Central memory CD4-positive, alpha-beta T cell (primary cell): ENCODE results near the gene DCLRE1B.
A peak's percentile ranks its signal among the peaks of the same experiment; 100 is the strongest.

ENCODE experiments used
- DNase-seq: peaks from one replicate; pipeline ENCODE4 v3.0.0; 2022

DCLRE1B gene

DNA sequence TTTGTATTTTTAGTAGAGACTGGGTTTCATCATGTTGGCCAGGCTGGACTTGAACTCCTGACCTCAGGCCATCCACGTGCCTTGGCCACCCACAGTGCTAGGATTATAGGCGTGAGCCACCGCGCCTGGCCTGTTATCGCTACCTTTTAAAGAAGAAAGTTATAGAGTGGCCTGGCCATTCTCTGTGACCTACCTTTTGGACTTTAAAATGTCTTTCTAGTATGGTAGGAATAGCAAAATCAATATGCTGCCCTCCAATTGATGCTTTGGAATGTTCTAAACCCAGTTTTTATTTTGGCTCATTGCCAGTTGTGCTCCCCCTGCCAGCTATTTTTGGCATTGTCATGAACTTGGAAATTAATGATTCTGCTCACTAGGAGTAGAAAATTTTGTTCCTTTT is 43.9 kb downstream of the DCLRE1B start:
- DNase-seq: peak; percentile 22

- DNase-seq: no peak
Observed at GRCh38 chr1:113950908-113951307, 45.8 kb downstream of the DCLRE1B start.

DNA sequence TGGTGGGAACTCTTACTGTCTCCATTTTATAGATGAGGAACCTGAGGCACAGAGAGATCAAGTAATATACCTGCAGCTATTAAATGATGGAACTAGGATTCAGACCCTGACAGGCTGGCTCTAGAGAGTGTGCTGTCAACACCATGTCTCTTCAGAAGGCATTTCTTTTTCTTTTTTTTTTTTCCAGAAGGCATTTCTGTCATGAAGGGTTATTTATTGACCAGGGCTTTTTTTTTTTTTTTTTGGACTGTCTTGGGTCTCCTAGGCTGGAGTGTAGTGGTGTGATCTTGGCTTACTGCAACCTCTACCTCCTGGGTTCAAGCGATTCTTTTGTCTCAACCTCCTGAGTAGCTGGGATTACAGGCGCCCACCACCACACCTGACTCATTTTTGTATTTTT is 46.6 kb downstream of the DCLRE1B start:
- DNase-seq: no peak

- DNase-seq: no peak
Observed at GRCh38 chr1:113957984-113958383, 52.9 kb downstream of the DCLRE1B start.

DNA sequence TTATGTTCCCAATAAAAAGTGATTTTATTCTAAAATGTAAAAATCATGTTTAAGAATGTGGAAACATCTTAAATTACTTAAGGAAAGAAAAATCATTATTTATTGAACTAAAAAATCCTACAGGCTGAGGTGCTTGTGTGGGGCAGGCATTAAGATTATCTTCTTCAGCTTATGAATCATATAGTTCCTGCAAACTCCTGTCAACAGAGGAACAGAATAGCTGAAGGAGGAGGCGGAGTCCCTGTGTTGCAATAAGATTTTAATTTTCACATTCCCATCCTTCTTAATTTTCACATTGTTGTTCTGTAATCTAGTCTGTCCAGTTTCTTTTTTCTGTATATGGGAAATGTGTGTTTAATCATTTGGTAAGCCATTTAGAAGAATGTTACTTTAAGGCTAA is 53.6 kb downstream of the DCLRE1B start:
- DNase-seq: no peak

GRCh38 chr1:113963281-113963906 is 58.3 kb downstream of the DCLRE1B start:
- DNase-seq: no peak
